Heart right ventricle (tissue), 16 donors: ENCODE results near the gene POLN. TPM values are rescaled to one million over a fixed set of nuclear protein-coding genes. Genes with fewer than 3 reads are reported as not detected.

Source experiments
- ATAC-seq, 8 donors: fragments of 200-7000 bp; cut with Tn5 transposase; one replicate each; pipeline ENCODE4 v1.9.1; 2020; ENCODE audit warnings: mild to moderate bottlenecking in 8 of 8, moderate library complexity in 8 of 8, moderate number of reproducible peaks in 1 of 8
- DNase-seq, 2 donors: peaks; one replicate each; pipeline ENCODE4 v3.0.0-alpha.2; 2020
- H3K27ac ChIP-seq, 10 donors: fragments of 200-600 bp; sonication (generic) in 2 of 10; one replicate each; pipeline versions ENCODE4 v1.5.0 to v1.8.0; 2020 to 2022; ENCODE audit warnings: mild to moderate bottlenecking in 3 of 10
- H3K27me3 ChIP-seq, 7 donors: fragments of 200-600 bp; one replicate each; pipeline ENCODE4 v1.8.0; 2021 to 2022; ENCODE audit warnings: mild to moderate bottlenecking in 2 of 7
- H3K36me3 ChIP-seq, 9 donors: fragments of 200-600 bp; sonication (generic) in 1 of 9; one replicate each; pipeline versions ENCODE4 v1.5.0 to v1.8.0; 2020 to 2022; ENCODE audit warnings: mild to moderate bottlenecking in 2 of 9
- H3K4me1 ChIP-seq, 9 donors: fragments of 200-600 bp; sonication (generic) in 1 of 9; one replicate each; pipeline versions ENCODE4 v1.5.0 to v1.8.0; 2020 to 2022; ENCODE audit warnings: mild to moderate bottlenecking in 4 of 9
- H3K4me3 ChIP-seq, 10 donors: fragments of 200-600 bp; sonication (generic) in 2 of 10; one replicate each; pipeline versions ENCODE4 v1.5.0 to v1.8.0; 2020 to 2022; ENCODE audit warnings: mild to moderate bottlenecking in 7 of 10, moderate library complexity in 2 of 10
- H3K9me3 ChIP-seq, 11 donors: fragments of 200-600 bp in 10 of 11; sonication (generic) in 2 of 11; one replicate each; pipeline versions ENCODE4 v1.5.0 to v1.8.0; 2013 to 2022; ENCODE audit warnings: mild to moderate bottlenecking in 2 of 11, control low read depth in 1 of 11, moderate library complexity in 1 of 11
- WGBS, 2 donors: extraction: QIAGEN DNeasy Blood & Tissue Kit; methylation state at CpG; one replicate each; pipeline ENCODE4 v1.1.7; 2013; ENCODE audit warnings: inconsistent platforms in 1 of 2; 5-methylcytosine and 5-hydroxymethylcytosine counted together
- intact Hi-C, 10 donors: fragments of 100-400 bp; cut with DNase I; formaldehyde crosslinking; loops; one replicate each; pipeline versions ENCODE4 v1.11.1 to v1.14.2; 2022
- polyA plus RNA-seq, 2 donors: library from polyadenylated mRNA; stranded (reverse); fragments of 200-250 nt; gene quantifications; one replicate each; pipeline ENCODE4 v1.2.3, GENCODE V29; 2013
- total RNA-seq, 10 donors: library from RNA; stranded (reverse); fragmentation: NEBNext Ultra II Directional in 3 of 10; extraction: Animal tissue kit (Norgen Biotek cat#: 25700) in 3 of 10; gene quantifications; one replicate each; pipeline versions ENCODE4 v1.2.1 to v1.2.4, GENCODE V29; 2021 to 2023
- TF ChIP-seq, protein P1 (sequence below), 9 donors: fragments of 200-600 bp; sonication (generic) in 2 of 9; IDR thresholded peaks; one replicate each; pipeline versions ENCODE4 v1.5.0 to v1.8.0; 2021 to 2022; ENCODE audit warnings: antibody characterized with exemption in 9 of 9, mild to moderate bottlenecking in 5 of 9, moderate library complexity in 1 of 9
- donor health status: Arrhythmogenic right ventricular cardiomyopathy.
- donor health status: ischemic (EF 13 %, LVEDD 7.1; RV severe dilation, severe dysfunction).
- donor health status: healthy with polysubstance abuse.
- donor health status: DM: no; HTN: yes; CAD: no.
- donor health status: DM: no; HTN: no; CAD: no.
- donor health status: ischemic (EF 25% LVEDD 6.9; RV normal size, moderate dysfunction).
- donor health status: ischemic (EF 25% LVEDD 5.7; RV mildly dilated, moderate dysfunction).
- donor health status: healthy.
- donor health status: DM: yes; HTN: yes; CAD: no.
- donor health status: Ischemic cardiomyopathy.
- donor health status: ischemic (EF 35%, LVEDD 5.7; RV mildly dilated, moderate dysfunction).
- donor health status: nonischemic (EF 11% LVEDD 7.7; RV severe dilation, severe dysfunction).
- donor health status: DM: yes; HTN: yes; CAD: no.
- donor health status: PGD.
- donor health status: ischemic (EF 29% LVEDD 5.4; RV normal size, mild dysfunction).
- donor health status: nonischemic (EF 23%, LVEDD 6.1; RV moderate dilation, normal function).

The POLN gene
- total and polyA plus RNA-seq, 12 donors, result 0.97 to 3.1 (median 2.1) TPM

DNA sequence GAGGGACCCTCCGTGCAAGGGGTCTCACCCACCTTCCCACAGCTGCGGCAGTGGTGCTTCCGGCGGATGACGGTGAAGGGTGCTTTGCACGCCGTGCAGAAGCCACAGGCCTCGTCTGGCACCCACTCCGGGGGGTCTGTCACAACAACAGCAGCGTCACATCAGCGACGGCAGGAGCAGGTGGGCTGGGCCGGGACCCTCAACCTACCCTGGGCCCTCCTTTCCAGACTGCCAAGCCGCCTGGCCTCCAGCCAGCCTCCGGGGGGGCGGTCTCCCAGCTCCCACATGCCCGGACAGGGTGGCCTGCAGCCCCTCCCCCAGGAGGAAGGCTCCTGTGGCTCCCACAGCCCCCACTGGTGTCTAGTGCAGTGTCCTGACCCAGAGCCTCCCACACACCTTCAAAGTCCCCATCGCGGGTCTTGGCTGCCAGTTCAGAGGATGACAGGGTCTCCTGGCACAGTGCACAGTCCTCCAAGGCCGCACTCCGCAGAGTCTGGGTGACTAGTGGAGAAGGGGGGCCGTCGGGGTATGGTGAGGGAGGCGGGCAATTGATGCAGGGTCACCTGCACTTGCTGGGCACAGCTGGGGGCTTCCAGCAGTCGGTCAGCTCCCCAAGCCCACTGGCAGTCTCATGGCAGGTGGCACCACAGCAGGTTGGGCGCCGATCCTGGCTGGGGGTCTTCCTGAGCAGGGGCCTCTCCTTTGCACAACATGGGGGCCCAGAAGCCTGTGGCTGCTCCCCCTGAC, 29.5 kb upstream of the POLN start:
- ATAC-seq, result no peak
- Histone ChIP-seq H3K27me3 (no peaks in the 10 kb centered on the region), H3K27ac (no peak overlapping the region), H3K4me1 (peaks cover 0 to 25% (median 5%) of the 10 kb centered on the region in 9 donors), H3K36me3 (no peaks in the 10 kb centered on the region), H3K4me3 (no peak overlapping the region), H3K9me3 (no peaks in the 10 kb centered on the region)
- 84 to 88% methylated on average over 27 of the region's 27 CpGs for WGBS, 2 donors
- TF ChIP-seq, protein P1, sequence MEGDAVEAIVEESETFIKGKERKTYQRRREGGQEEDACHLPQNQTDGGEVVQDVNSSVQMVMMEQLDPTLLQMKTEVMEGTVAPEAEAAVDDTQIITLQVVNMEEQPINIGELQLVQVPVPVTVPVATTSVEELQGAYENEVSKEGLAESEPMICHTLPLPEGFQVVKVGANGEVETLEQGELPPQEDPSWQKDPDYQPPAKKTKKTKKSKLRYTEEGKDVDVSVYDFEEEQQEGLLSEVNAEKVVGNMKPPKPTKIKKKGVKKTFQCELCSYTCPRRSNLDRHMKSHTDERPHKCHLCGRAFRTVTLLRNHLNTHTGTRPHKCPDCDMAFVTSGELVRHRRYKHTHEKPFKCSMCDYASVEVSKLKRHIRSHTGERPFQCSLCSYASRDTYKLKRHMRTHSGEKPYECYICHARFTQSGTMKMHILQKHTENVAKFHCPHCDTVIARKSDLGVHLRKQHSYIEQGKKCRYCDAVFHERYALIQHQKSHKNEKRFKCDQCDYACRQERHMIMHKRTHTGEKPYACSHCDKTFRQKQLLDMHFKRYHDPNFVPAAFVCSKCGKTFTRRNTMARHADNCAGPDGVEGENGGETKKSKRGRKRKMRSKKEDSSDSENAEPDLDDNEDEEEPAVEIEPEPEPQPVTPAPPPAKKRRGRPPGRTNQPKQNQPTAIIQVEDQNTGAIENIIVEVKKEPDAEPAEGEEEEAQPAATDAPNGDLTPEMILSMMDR (IDR thresholded peaks at IDR 0.05), result no peak
- intact Hi-C loops, result loop anchor here in 1 of 10 donors (10.0 kb wide), 1 partner anchor 133 kb away; no protein-coding TSS in a partner anchor
- DNase-seq, result peak in 1 of 2 donors; percentile 9

DNA sequence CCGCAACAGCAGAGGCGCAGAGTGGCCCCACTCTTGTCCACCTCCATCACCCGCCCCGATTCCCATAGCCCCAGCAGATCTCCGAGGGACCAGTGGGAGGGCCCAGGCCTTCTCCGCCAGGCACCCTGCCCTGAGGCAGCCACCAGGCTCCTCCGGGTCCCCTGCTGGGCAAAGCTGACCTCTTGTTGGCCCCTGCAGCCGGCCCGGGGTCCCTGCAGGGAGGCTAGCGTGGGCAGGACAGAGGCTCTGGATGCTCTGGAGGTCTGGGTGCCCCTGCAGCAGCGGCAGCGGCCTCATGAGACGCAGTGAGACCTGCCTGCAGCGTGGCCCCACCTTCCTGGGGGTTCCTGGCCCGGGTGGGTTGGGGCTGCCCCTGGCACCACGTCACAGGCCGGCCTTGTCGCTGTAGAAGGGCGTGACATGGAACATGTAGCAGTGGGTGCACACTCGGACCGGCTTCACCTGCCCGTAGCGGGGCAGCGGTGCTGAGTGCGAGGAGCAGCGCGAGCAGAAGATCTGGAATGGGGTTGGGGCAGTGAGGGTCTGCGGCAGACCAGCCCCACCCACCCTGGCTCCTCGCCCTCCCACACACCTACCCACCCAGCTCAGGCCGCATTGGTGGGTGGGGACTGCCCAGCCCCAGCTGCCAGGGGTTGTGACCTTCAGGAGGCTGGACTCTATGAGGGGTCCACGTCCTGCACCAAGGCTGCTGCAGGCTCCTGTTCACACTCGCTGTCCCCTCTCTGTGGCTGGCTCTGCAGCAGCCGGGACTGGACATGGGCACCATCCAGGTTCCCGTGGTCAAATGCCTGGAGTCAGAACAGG, 28.6 kb upstream of the POLN start:
- 89 to 93% methylated on average over 34 of the region's 34 CpGs for WGBS, 2 donors
- TF ChIP-seq, protein P1 (IDR thresholded peaks at IDR 0.05), result no peak
- Histone ChIP-seq H3K27me3 (no peaks in the 10 kb centered on the region), H3K4me1 (peaks cover 4 to 34% (median 14%) of the 10 kb centered on the region in 9 donors), H3K27ac (no peak overlapping the region), H3K4me3 (no peak overlapping the region), H3K36me3 (no peaks in the 10 kb centered on the region), H3K9me3 (no peaks in the 10 kb centered on the region)
- ATAC-seq, result no peak
- DNase-seq, result peak in 1 of 2 donors; percentile 10
- intact Hi-C loops, result loop anchor here in 1 of 10 donors (10.0 kb wide), 1 partner anchor 134 kb away; no protein-coding TSS in a partner anchor

DNA sequence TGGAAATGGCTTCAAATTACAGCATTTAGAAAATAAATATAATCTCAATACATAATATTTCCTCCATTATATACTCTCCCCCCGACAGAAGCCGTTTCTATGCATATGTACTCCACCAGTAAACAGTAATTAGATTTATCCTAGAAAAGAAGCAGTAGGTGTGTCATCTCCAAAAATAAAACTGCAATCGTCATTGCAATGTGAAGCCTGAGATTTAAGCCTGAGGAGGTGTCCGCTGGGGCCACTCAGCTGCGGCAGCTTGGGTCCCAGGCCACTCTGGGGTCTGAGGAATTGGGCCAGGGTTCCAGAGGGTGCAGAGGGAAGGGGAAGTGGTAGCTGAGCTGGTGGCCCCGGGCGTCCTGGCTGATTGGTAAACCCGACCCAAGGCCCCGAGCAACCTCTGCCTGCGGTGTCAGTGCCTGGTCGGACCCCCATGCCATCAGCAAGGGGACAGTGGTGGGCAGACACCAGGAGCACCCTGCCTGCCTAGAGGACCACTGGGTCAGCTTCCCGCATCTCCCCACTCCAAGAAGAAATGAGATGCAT, 27.8 kb upstream of the POLN start:
- ATAC-seq (peak in 2 of 8 donors; percentile 2 to 24), DNase-seq (peak in 1 of 2 donors; percentile 10)
- H3K4me1 ChIP-seq, result peaks cover 4 to 42% (median 22%) of the 10 kb centered on the region in 9 donors
- no peaks in the 10 kb centered on the region for H3K9me3 ChIP-seq
- WGBS, 2 donors, result 75 to 77% methylated on average over 12 of the region's 12 CpGs
- no peaks in the 10 kb centered on the region for H3K27me3 ChIP-seq
- TF ChIP-seq, protein P1 (IDR thresholded peaks at IDR 0.05), result no peak
- H3K27ac ChIP-seq, result no peak overlapping the region
- H3K4me3 ChIP-seq, result no peak overlapping the region
- intact Hi-C loops, result loop anchor here in 5 of 10 donors (10.0 kb wide), 2 partner anchors 135 to 145 kb away; partner anchors contain the start of genes CFAP99 (in 4 of the 5) and ZFYVE28 (in 4 of the 5)
- H3K36me3 ChIP-seq, result no peaks in the 10 kb centered on the region

DNA sequence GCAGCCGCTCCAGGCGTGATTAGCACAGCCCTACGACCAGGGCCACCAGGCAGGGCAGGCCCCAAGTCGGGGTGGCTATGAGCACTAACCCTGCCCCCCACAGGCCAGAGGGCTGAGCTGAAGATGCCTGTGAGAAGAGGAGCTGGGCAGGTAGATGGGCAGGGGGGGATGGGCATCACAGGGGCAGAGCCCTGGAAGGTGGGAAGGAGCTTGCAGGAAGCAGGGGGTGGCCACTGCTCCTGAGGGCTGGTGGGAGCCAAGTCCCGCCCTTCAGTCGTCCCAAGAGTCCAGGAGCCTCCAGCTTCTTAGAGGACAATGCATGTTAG, 27.2 kb upstream of the POLN start:
- DNase-seq (peak in 1 of 2 donors; percentile 16), ATAC-seq (no peak)
- Histone ChIP-seq H3K36me3 (no peaks in the 10 kb centered on the region), H3K9me3 (no peaks in the 10 kb centered on the region), H3K27ac (no peak overlapping the region), H3K4me3 (no peak overlapping the region), H3K27me3 (no peaks in the 10 kb centered on the region), H3K4me1 (peaks cover 4 to 45% (median 22%) of the 10 kb centered on the region in 9 donors)
- intact Hi-C loops, result loop anchor here in 4 of 10 donors (10.0 kb wide), 1 partner anchor 146 kb away; the partner anchor contains the start of genes CFAP99 (in 4 of the 4) and ZFYVE28 (in 4 of the 4)
- TF ChIP-seq, protein P1 (IDR thresholded peaks at IDR 0.05), result no peak
- WGBS, 2 donors, result 69 to 77% methylated on average over 6 of the region's 6 CpGs
